HepG2 (cell line): ENCODE results near the gene METTL16. TPM values are rescaled to one million over a fixed set of nuclear protein-coding genes. Genes with fewer than 3 reads are reported as not detected.
A peak's percentile ranks its signal among the peaks of the same experiment; 100 is the strongest.

Experiments used
- FUBP1 ChIP-seq: sonication (generic); formaldehyde crosslinking; IDR thresholded peaks from 2 replicates; pipeline ENCODE4 v1.5.1; 2020; ENCODE audit warnings: missing genetic modification reagents, mild to moderate bottlenecking, borderline replicate concordance
- HDAC2 ChIP-seq: sonication (generic); formaldehyde crosslinking; IDR thresholded peaks from 2 replicates; pipeline ENCODE4 v1.4.0; 2020; ENCODE audit warnings: missing genetic modification reagents
- HNF4G ChIP-seq, 2 experiments: sonication (generic) in 1 of 2; formaldehyde crosslinking in 1 of 2; IDR thresholded peaks; 2 replicates each; pipeline versions ENCODE4 v1.4.0 to v1.6.1; 2011 to 2020; ENCODE audit warnings: borderline replicate concordance in 2 of 2, low read depth in 2 of 2, mild to moderate bottlenecking in 2 of 2, low read length in 1 of 2, missing genetic modification reagents in 1 of 2, moderate library complexity in 1 of 2
- MLLT10 ChIP-seq: sonication (generic); formaldehyde crosslinking; IDR thresholded peaks from 2 replicates; pipeline ENCODE4 v1.4.0; 2020; ENCODE audit warnings: missing genetic modification reagents
- MTERF4 ChIP-seq: sonication (generic); formaldehyde crosslinking; IDR thresholded peaks from 2 replicates; pipeline ENCODE4 v1.8.0; 2023; ENCODE audit warnings: mild to moderate bottlenecking, missing genetic modification reagents
- MYPOP ChIP-seq: sonication (generic); formaldehyde crosslinking; IDR thresholded peaks from 2 replicates; pipeline ENCODE4 v1.8.1; 2023; ENCODE audit warnings: mild to moderate bottlenecking, moderate library complexity, missing genetic modification reagents
- ONECUT2 ChIP-seq: sonication (generic); formaldehyde crosslinking; IDR thresholded peaks from 2 replicates; pipeline ENCODE4 v1.4.0; 2020; ENCODE audit warnings: missing genetic modification reagents
- PHF8 ChIP-seq: sonication (generic); formaldehyde crosslinking; IDR thresholded peaks from 2 replicates; pipeline ENCODE4 v1.5.0; 2020; ENCODE audit warnings: missing genetic modification reagents
- PLSCR1 ChIP-seq: sonication (generic); formaldehyde crosslinking; IDR thresholded peaks from 2 replicates; pipeline ENCODE4 v1.5.0; 2020; ENCODE audit warnings: missing genetic modification reagents, mild to moderate bottlenecking, borderline replicate concordance
- TP53 ChIP-seq: sonication (generic); formaldehyde crosslinking; conservative IDR thresholded peaks from 2 replicates; pipeline ENCODE4 v1.4.0; 2020; ENCODE audit warnings: missing genetic modification reagents
- ZBTB40 ChIP-seq, 2 experiments: fragments of 450-650 bp in 1 of 2; sonication (generic) in 1 of 2; formaldehyde crosslinking in 1 of 2; IDR thresholded peaks; 2 replicates each; pipeline versions ENCODE4 v1.6.1 to v1.8.0; 2016 to 2022; ENCODE audit warnings: antibody characterized with exemption in 1 of 2, mild to moderate bottlenecking in 1 of 2, missing genetic modification reagents in 1 of 2
- ZNF333 ChIP-seq: sonication (generic); formaldehyde crosslinking; IDR thresholded peaks from 2 replicates; pipeline ENCODE4 v1.4.0; 2020; ENCODE audit warnings: mild to moderate bottlenecking, missing genetic modification reagents, borderline replicate concordance
- polyA plus RNA-seq, 8 experiments: library from polyadenylated mRNA; depleted of rRNA in 3 of 8; stranded (reverse) in 7 of 8; unstranded in 1 of 8; fragments of >200 nt; fragmentation: Illumina TruSeq in 4 of 8; extraction: Trizol in 4 of 8; gene quantifications; 2 replicates each; pipeline versions ENCODE4 v1.2.1 to v1.2.3, GENCODE V29; 2011 to 2016; ENCODE audit warnings: low read depth in 4 of 8, missing spikeins in 1 of 8, mixed read lengths in 1 of 8; ENCODE audit not compliant: insufficient read depth in 1 of 8
- total RNA-seq, 5 experiments: library from RNA; depleted of rRNA; stranded (reverse); fragments of >200 nt; fragmentation: Illumina TruSeq; extraction: Trizol; gene quantifications; 2 replicates each; pipeline ENCODE4 v1.2.3, GENCODE V29; 2016; ENCODE audit warnings: low read depth in 1 of 5

The METTL16 gene
- total and polyA plus RNA-seq, 2 of the 13 experiments (the other 11 are each of a cell fraction or from before 2014, with no cell fraction given): 11.6 to 18.5 TPM

- TF ChIP-seq FUBP1 (CRISPR knock-in tag): no peak
- TF ChIP-seq MYPOP: peak; percentile 60; the same call in 1 of the 2 replicates
- no peak for TF ChIP-seq HNF4G (IDR thresholded peaks at IDR 0.05; ENCODE audit: borderline replicate concordance, low read depth, low read length)
- TF ChIP-seq HNF4G (CRISPR knock-in tag; IDR thresholded peaks at IDR 0.05; ENCODE audit: borderline replicate concordance, low read depth): no peak
- peak; percentile 18; the same call in 1 of the 2 replicates for TF ChIP-seq PHF8 (CRISPR knock-in tag)
- no peak for TF ChIP-seq PLSCR1 (CRISPR knock-in tag)
- no peak for TF ChIP-seq ZNF333 (CRISPR knock-in tag)
- no peak for TF ChIP-seq MLLT10 (CRISPR knock-in tag)
- TF ChIP-seq ONECUT2 (CRISPR knock-in tag): no peak
- TF ChIP-seq TP53 (CRISPR knock-in tag): no peak
- TF ChIP-seq MTERF4 (CRISPR knock-in tag): no peak
- TF ChIP-seq ZBTB40 (IDR thresholded peaks at IDR 0.05): no peak
- no peak for TF ChIP-seq ZBTB40 (CRISPR knock-in tag; IDR thresholded peaks at IDR 0.05)
- TF ChIP-seq HDAC2 (CRISPR knock-in tag): peak; percentile 14; the same call in 1 of the 2 replicates
These were observed 112.8 kb downstream of the METTL16 start (continued) for GRCh38 chr17:2398655-2399571.
